ENCODE measurements around the gene SDK2. TPM values are rescaled to one million over a fixed set of nuclear protein-coding genes. Genes with fewer than 3 reads are reported as not detected.

SDK2 gene
- total RNA-seq, 1 donor from 2014 or later, result 1.4 TPM

GRCh38 chr17:73595479-73595878 is 48.8 kb downstream of the SDK2 start:
- Histone ChIP-seq H3K4me1 (peaks cover 23% of the 10 kb centered on the region), H3K27ac (no peak overlapping the region), H3K9me3 (no peaks in the 10 kb centered on the region), H3K36me3 (no peaks in the 10 kb centered on the region), H3K27me3 (ENCODE audit: low read depth) (no peaks in the 10 kb centered on the region), H3K4me3 (no peak overlapping the region)
- TF ChIP-seq, protein P1, sequence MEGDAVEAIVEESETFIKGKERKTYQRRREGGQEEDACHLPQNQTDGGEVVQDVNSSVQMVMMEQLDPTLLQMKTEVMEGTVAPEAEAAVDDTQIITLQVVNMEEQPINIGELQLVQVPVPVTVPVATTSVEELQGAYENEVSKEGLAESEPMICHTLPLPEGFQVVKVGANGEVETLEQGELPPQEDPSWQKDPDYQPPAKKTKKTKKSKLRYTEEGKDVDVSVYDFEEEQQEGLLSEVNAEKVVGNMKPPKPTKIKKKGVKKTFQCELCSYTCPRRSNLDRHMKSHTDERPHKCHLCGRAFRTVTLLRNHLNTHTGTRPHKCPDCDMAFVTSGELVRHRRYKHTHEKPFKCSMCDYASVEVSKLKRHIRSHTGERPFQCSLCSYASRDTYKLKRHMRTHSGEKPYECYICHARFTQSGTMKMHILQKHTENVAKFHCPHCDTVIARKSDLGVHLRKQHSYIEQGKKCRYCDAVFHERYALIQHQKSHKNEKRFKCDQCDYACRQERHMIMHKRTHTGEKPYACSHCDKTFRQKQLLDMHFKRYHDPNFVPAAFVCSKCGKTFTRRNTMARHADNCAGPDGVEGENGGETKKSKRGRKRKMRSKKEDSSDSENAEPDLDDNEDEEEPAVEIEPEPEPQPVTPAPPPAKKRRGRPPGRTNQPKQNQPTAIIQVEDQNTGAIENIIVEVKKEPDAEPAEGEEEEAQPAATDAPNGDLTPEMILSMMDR (IDR thresholded peaks at IDR 0.05), result peak; percentile 31
- ATAC-seq (peak; percentile 62 to 72), DNase-seq (peak; percentile 57)
- intact Hi-C loops (cut with DNase I), result no loop called here

DNA sequence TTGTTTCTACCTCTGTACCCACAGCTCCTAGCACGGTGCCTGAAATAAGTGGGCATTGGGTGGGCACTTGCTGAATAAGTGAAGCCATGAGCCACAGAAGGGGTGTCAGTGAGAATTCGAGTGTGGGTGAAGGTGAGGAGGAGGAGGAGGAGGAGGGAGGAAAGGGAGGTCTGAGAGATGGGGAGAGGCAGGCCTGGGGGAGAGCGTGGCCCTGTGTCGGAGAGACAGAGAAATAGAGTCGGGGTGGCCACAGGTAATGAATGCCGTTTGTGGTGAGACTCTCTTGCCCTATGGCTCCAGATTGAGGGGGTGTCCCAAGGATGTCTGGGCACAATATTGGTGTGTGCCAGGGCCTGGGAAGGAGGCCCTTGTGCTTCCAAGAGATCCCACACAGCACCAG is 49.2 kb downstream of the SDK2 start:
- ATAC-seq, result no peak
- H3K4me3 ChIP-seq, result no peak overlapping the region
- H3K27ac ChIP-seq, result no peak overlapping the region
- intact Hi-C loops (cut with DNase I), result no loop called here
- DNase-seq, result no peak
- H3K36me3 ChIP-seq, result no peaks in the 10 kb centered on the region
- peaks cover 23% of the 10 kb centered on the region for H3K4me1 ChIP-seq
- no peaks in the 10 kb centered on the region for H3K9me3 ChIP-seq
- TF ChIP-seq, protein P1 (IDR thresholded peaks at IDR 0.05), result no peak
- H3K27me3 ChIP-seq (ENCODE audit: low read depth), result no peaks in the 10 kb centered on the region

GRCh38 chr17:73594598-73594997 is 49.6 kb downstream of the SDK2 start:
- no peaks in the 10 kb centered on the region for H3K9me3 ChIP-seq
- no peaks in the 10 kb centered on the region for H3K27me3 ChIP-seq (ENCODE audit: low read depth)
- intact Hi-C loops (cut with DNase I), result no loop called here

GRCh38 chr17:73594025-73594424 is 50.2 kb downstream of the SDK2 start:
- Histone ChIP-seq H3K4me3 (no peak overlapping the region), H3K4me1 (peaks cover 23% of the 10 kb centered on the region), H3K27ac (no peak overlapping the region), H3K27me3 (ENCODE audit: low read depth) (no peaks in the 10 kb centered on the region), H3K9me3 (no peaks in the 10 kb centered on the region), H3K36me3 (no peaks in the 10 kb centered on the region)
- TF ChIP-seq, protein P1 (IDR thresholded peaks at IDR 0.05), result no peak
- intact Hi-C loops (cut with DNase I), result no loop called here
- ATAC-seq (no peak), DNase-seq (no peak)

More at GRCh38 chr17:73594598-73594997, 49.6 kb downstream of the SDK2 start:
- peaks cover 23% of the 10 kb centered on the region for H3K4me1 ChIP-seq
- no peak overlapping the region for H3K4me3 ChIP-seq
- TF ChIP-seq, protein P1 (IDR thresholded peaks at IDR 0.05), result no peak
- DNase-seq (no peak), ATAC-seq (no peak)
- H3K27ac ChIP-seq, result no peak overlapping the region
- H3K36me3 ChIP-seq, result no peaks in the 10 kb centered on the region

DNA sequence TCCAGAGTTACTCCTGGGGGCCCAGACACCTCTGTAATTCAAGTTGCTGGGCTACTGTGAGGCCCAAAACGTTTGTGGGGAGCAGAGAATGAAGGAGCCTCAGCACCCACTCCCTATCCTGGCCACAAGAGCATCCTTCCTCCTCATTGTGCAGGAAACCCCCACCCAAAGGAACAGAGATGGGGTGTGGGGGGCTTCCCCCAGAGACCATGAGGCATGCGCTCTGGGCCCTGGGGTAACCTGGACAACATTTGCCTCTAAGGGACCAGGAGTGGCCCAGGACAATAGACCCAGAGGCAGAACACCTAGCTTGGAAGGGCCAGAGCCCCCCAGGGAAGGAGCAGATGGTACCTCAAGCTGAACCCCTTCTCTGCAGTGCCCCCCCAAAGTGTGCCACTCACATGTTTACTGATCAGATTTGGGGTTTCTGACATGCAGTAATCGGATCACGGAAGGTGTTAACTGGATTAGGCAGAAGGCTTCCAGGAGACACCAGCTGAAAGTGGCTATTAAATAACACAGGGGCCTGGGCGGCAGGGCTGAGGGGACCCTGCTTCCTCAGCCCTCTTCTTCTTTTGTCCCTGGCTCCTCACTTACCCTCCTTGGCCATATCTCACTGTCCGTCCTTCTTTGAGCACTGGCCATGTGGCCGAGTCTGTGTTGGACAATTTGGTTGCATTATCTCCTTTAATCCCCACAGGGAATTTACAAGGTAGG is 50.8 kb downstream of the SDK2 start:
- Histone ChIP-seq H3K4me3 (no peak overlapping the region), H3K27ac (no peak overlapping the region), H3K27me3 (ENCODE audit: low read depth) (no peaks in the 10 kb centered on the region), H3K4me1 (peaks cover 23% of the 10 kb centered on the region), H3K9me3 (no peaks in the 10 kb centered on the region), H3K36me3 (no peaks in the 10 kb centered on the region)
- TF ChIP-seq, protein P1 (IDR thresholded peaks at IDR 0.05), result no peak
- ATAC-seq, result no peak
- intact Hi-C loops (cut with DNase I), result no loop called here
- DNase-seq, result no peak
